Nephron (organoid): ENCODE results near the gene CACNA2D4.
A peak's percentile ranks its signal among the peaks of the same experiment; 100 is the strongest.

Experiments used
- H3K27ac Mint-ChIP-seq, 3 experiments: 2 replicates each; pipeline ENCODE4 v1.8.0; 2020; ENCODE audit warnings: mixed read lengths in 3 of 3, mild to moderate bottlenecking in 2 of 3, moderate library complexity in 1 of 3
- H3K27me3 Mint-ChIP-seq: 2 replicates; pipeline ENCODE4 v1.8.0; 2021; ENCODE audit warnings: low read depth, mild to moderate bottlenecking, moderate library complexity, mixed read lengths
- H3K36me3 Mint-ChIP-seq: 2 replicates; pipeline ENCODE4 v1.8.0; 2020; ENCODE audit warnings: low read depth, mixed read lengths
- H3K4me1 Mint-ChIP-seq: 2 replicates; pipeline ENCODE4 v1.8.0; 2020; ENCODE audit warnings: mixed read lengths
- H3K4me3 Mint-ChIP-seq, 3 experiments: 2 replicates each; pipeline ENCODE4 v1.8.0; 2020; ENCODE audit warnings: mild to moderate bottlenecking in 3 of 3, mixed read lengths in 3 of 3, moderate library complexity in 2 of 3
- H3K9me3 Mint-ChIP-seq: 2 replicates; pipeline ENCODE4 v1.8.0; 2020; ENCODE audit warnings: mixed read lengths
- CTCF ChIP-seq, 3 experiments: fragments of 200-600 bp; sonication (generic); IDR thresholded peaks; one replicate each; pipeline ENCODE4 v1.5.0; 2021; ENCODE audit warnings: antibody characterized with exemption in 3 of 3; ENCODE audit not compliant: unreplicated experiment in 3 of 3

The CACNA2D4 gene

GRCh38 chr12:1797011-1797901 is 121.2 kb downstream of the CACNA2D4 start:
- Mint-ChIP-seq H3K4me3 (no peak overlapping the region), H3K36me3 (no peaks in the 10 kb centered on the region), H3K27ac (no peak overlapping the region), H3K27me3 (peaks cover 9% of the 10 kb centered on the region), H3K4me1 (peaks cover 32% of the 10 kb centered on the region), H3K9me3 (no peaks in the 10 kb centered on the region)
- TF ChIP-seq CTCF (IDR thresholded peaks at IDR 0.05; ENCODE audit: unreplicated experiment in 3 of 3): no peak

- H3K4me1 Mint-ChIP-seq: peaks cover 31% of the 10 kb centered on the region
- no peaks in the 10 kb centered on the region for H3K36me3 Mint-ChIP-seq
- H3K27ac Mint-ChIP-seq: peak overlapping the region in 1 of 3 experiments; percentile 78
- no peak for TF ChIP-seq CTCF (IDR thresholded peaks at IDR 0.05; ENCODE audit: unreplicated experiment in 3 of 3)
- no peaks in the 10 kb centered on the region for H3K9me3 Mint-ChIP-seq
- H3K27me3 Mint-ChIP-seq: peaks cover 4% of the 10 kb centered on the region
- H3K4me3 Mint-ChIP-seq: peak overlapping the region; percentile 76 to 87 (median 85)
These were observed 121.9 kb downstream of the CACNA2D4 start for GRCh38 chr12:1796515-1797010.

GRCh38 chr12:1795785-1796514 is 122.5 kb downstream of the CACNA2D4 start:
- Mint-ChIP-seq H3K4me3 (peak overlapping the region; percentile 76 to 87 (median 85)), H3K36me3 (no peaks in the 10 kb centered on the region)

GRCh38 chr12:1795221-1795784 is 123.1 kb downstream of the CACNA2D4 start:
- Mint-ChIP-seq H3K9me3 (no peaks in the 10 kb centered on the region), H3K27ac (peak overlapping the region; percentile 65 to 78 (median 70)), H3K4me1 (peaks cover 37% of the 10 kb centered on the region), H3K36me3 (no peaks in the 10 kb centered on the region), H3K4me3 (peak overlapping the region; percentile 71 to 77 (median 74)), H3K27me3 (peaks cover 4% of the 10 kb centered on the region)
- no peak for TF ChIP-seq CTCF (IDR thresholded peaks at IDR 0.05; ENCODE audit: unreplicated experiment in 3 of 3)

More at GRCh38 chr12:1795785-1796514, 122.5 kb downstream of the CACNA2D4 start:
- Mint-ChIP-seq H3K4me1 (peaks cover 35% of the 10 kb centered on the region), H3K27me3 (peaks cover 4% of the 10 kb centered on the region), H3K27ac (peak overlapping the region; percentile 65 to 78 (median 70)), H3K9me3 (no peaks in the 10 kb centered on the region)
- peak; percentile 97 to 99 (median 99) for TF ChIP-seq CTCF (IDR thresholded peaks at IDR 0.05; ENCODE audit: unreplicated experiment in 3 of 3)

GRCh38 chr12:1794440-1795090 is 123.9 kb downstream of the CACNA2D4 start:
- H3K27ac Mint-ChIP-seq: peak overlapping the region in 2 of 3 experiments; percentile 4 to 23
- H3K4me3 Mint-ChIP-seq: peak overlapping the region in 1 of 3 experiments; percentile 29
- no peaks in the 10 kb centered on the region for H3K9me3 Mint-ChIP-seq
- peaks cover 4% of the 10 kb centered on the region for H3K27me3 Mint-ChIP-seq
- no peak for TF ChIP-seq CTCF (IDR thresholded peaks at IDR 0.05; ENCODE audit: unreplicated experiment in 3 of 3)
- H3K4me1 Mint-ChIP-seq: peaks cover 37% of the 10 kb centered on the region
- no peaks in the 10 kb centered on the region for H3K36me3 Mint-ChIP-seq
